Neural cell (in vitro differentiated cells): ENCODE data around the gene MEF2A. TPM values are rescaled to one million over a fixed set of nuclear protein-coding genes. Genes with fewer than 3 reads are reported as not detected.

Experiments used
- H2AFZ ChIP-seq: fragments of 200-600, 300-800 bp; sonication (generic), shearing (Covaris generic); 2 replicates; pipeline ENCODE4 v1.6.0; 2014; ENCODE audit warnings: low read depth, mild to moderate bottlenecking, antibody characterized with exemption, low read length, moderate library complexity
- H3F3A ChIP-seq: fragments of 200-600 bp; shearing (Covaris generic); 2 replicates; pipeline ENCODE4 v1.6.1; 2016; ENCODE audit warnings: mild to moderate bottlenecking, moderate library complexity, mixed read lengths, antibody characterized with exemption, low read length; ENCODE audit not compliant: insufficient read depth, poor library complexity, severe bottlenecking
- H3K27ac ChIP-seq: fragments of 200-600, 300-800 bp; sonication (generic), shearing (Covaris generic); 2 replicates; pipeline ENCODE4 v1.5.1; 2014; ENCODE audit warnings: mild to moderate bottlenecking, low read length, moderate library complexity
- H3K27me3 ChIP-seq: fragments of 300-800, 200-600 bp; sonication (generic), shearing (Covaris generic); 2 replicates; pipeline ENCODE4 v1.6.0; 2014; ENCODE audit warnings: mild to moderate bottlenecking, low read depth, low read length, moderate library complexity; ENCODE audit not compliant: insufficient read depth
- H3K36me3 ChIP-seq: fragments of 300-800, 200-600 bp; sonication (generic), shearing (Covaris generic); 2 replicates; pipeline ENCODE4 v1.5.1; 2014; ENCODE audit warnings: mild to moderate bottlenecking, antibody characterized with exemption, low read length, moderate library complexity; ENCODE audit not compliant: insufficient read depth
- H3K4me2 ChIP-seq: fragments of 300-800, 200-600 bp; sonication (generic), shearing (Covaris generic); 2 replicates; pipeline ENCODE4 v1.6.0; 2014; ENCODE audit warnings: mild to moderate bottlenecking, low read length
- H3K4me3 ChIP-seq: fragments of 300-800, 200-600 bp; sonication (generic), shearing (Covaris generic); 2 replicates; pipeline ENCODE4 v1.5.1; 2014; ENCODE audit warnings: mild to moderate bottlenecking, low read length, moderate library complexity
- H3K79me2 ChIP-seq: fragments of 200-600 bp; shearing (Covaris generic); replicated peaks from 2 replicates; pipeline ENCODE4 v1.6.0; 2014; ENCODE audit warnings: mild to moderate bottlenecking, low read length, moderate library complexity; ENCODE audit not compliant: insufficient read depth
- H3K9ac ChIP-seq: fragments of 300-800, 200-600 bp; sonication (generic), shearing (Covaris generic); 2 replicates; pipeline ENCODE4 v1.6.1; 2016; ENCODE audit warnings: mild to moderate bottlenecking, low read length, mixed read lengths
- H3K9me2 ChIP-seq: fragments of 200-600 bp; shearing (Covaris generic); 2 replicates; pipeline ENCODE4 v1.6.1; 2016; ENCODE audit warnings: mild to moderate bottlenecking, low read length, mixed read lengths; ENCODE audit not compliant: insufficient read depth
- H3K9me3 ChIP-seq: fragments of 200-600, 300-800 bp; sonication (generic), shearing (Covaris generic); 2 replicates; pipeline ENCODE4 v1.6.1; 2016; ENCODE audit warnings: mild to moderate bottlenecking, mixed run types, low read length, moderate library complexity, mixed read lengths
- H4K20me1 ChIP-seq: fragments of 200-600 bp; shearing (Covaris generic); 2 replicates; pipeline ENCODE4 v1.6.1; 2016; ENCODE audit warnings: mild to moderate bottlenecking, mixed run types; ENCODE audit not compliant: insufficient read depth
- EP300 ChIP-seq: fragments of 450-650 bp; conservative IDR thresholded peaks from 2 replicates; pipeline ENCODE4 v1.6.1; 2014; ENCODE audit warnings: antibody characterized with exemption, mild to moderate bottlenecking, moderate library complexity; ENCODE audit not compliant: poor library complexity, severe bottlenecking
- EZH2 ChIP-seq: fragments of 200-600, 300-800 bp; shearing (Covaris generic), sonication (generic); IDR thresholded peaks from 2 replicates; pipeline ENCODE4 v1.6.1; 2014; ENCODE audit warnings: antibody characterized with exemption, low read length, borderline replicate concordance, mild to moderate bottlenecking; ENCODE audit not compliant: insufficient read depth, poor library complexity, severe bottlenecking
- MXI1 ChIP-seq: fragments of 450-650 bp; conservative IDR thresholded peaks from 2 replicates; pipeline ENCODE4 v1.6.1; 2014; ENCODE audit warnings: antibody characterized with exemption, mild to moderate bottlenecking; ENCODE audit not compliant: poor library complexity, severe bottlenecking
- POLR2AphosphoS5 ChIP-seq: IDR thresholded peaks from 2 replicates; pipeline ENCODE4 v1.6.1; 2012
- RAD21 ChIP-seq: fragments of 450-650 bp; conservative IDR thresholded peaks from 2 replicates; pipeline ENCODE4 v1.6.1; 2014; ENCODE audit warnings: antibody characterized with exemption, mild to moderate bottlenecking, moderate library complexity
- SMC3 ChIP-seq: fragments of 450-650 bp; conservative IDR thresholded peaks from 2 replicates; pipeline ENCODE4 v1.6.1; 2014; ENCODE audit warnings: antibody characterized with exemption, mild to moderate bottlenecking, moderate library complexity; ENCODE audit not compliant: poor library complexity
- TAF1 ChIP-seq: IDR thresholded peaks from 2 replicates; pipeline ENCODE4 v1.6.1; 2012; ENCODE audit warnings: low read depth
- polyA plus RNA-seq: library from polyadenylated mRNA; depleted of rRNA; stranded (reverse); fragments of >200 nt; gene quantifications from 2 replicates; pipeline ENCODE4 v1.2.3, GENCODE V29; 2014
- TF ChIP-seq, protein P1 (sequence below): IDR thresholded peaks from 2 replicates; pipeline ENCODE4 v1.6.1; 2012; ENCODE audit warnings: borderline replicate concordance
- TF ChIP-seq, protein P2 (sequence below): fragments of 450-650 bp; IDR thresholded peaks from 2 replicates; pipeline ENCODE4 v1.5.1; 2014; ENCODE audit warnings: antibody characterized with exemption, mild to moderate bottlenecking, moderate library complexity; ENCODE audit not compliant: poor library complexity, severe bottlenecking

MEF2A gene
- polyA plus RNA-seq, 1 donor from 2014 or later, result 32.2 TPM

DNA sequence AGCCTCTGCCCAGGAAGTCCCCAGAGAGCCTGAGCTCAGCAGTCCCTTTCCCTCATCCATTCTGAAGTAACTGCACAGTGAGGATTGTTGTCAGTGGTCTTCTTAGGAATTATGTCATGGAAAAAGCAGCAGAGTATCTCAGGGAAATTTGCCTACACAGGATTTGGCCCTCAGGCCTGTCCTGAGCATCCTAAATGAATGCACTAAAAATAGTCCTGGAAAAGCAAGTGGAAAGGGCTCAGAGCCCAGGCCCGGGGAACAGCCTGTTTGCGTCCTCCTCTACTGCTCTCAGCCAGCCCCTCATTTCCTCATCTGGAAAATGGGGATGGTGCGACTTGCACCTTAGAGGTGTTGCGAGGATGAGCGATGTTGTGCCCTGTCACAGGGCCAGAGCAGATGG lies 145.8 kb downstream of the MEF2A start:
- no peak for TF ChIP-seq POLR2AphosphoS5
- TF ChIP-seq TAF1, result no peak
- TF ChIP-seq SMC3, result no peak
- no peak for TF ChIP-seq RAD21
- no peak for TF ChIP-seq EZH2
- TF ChIP-seq, protein P1, sequence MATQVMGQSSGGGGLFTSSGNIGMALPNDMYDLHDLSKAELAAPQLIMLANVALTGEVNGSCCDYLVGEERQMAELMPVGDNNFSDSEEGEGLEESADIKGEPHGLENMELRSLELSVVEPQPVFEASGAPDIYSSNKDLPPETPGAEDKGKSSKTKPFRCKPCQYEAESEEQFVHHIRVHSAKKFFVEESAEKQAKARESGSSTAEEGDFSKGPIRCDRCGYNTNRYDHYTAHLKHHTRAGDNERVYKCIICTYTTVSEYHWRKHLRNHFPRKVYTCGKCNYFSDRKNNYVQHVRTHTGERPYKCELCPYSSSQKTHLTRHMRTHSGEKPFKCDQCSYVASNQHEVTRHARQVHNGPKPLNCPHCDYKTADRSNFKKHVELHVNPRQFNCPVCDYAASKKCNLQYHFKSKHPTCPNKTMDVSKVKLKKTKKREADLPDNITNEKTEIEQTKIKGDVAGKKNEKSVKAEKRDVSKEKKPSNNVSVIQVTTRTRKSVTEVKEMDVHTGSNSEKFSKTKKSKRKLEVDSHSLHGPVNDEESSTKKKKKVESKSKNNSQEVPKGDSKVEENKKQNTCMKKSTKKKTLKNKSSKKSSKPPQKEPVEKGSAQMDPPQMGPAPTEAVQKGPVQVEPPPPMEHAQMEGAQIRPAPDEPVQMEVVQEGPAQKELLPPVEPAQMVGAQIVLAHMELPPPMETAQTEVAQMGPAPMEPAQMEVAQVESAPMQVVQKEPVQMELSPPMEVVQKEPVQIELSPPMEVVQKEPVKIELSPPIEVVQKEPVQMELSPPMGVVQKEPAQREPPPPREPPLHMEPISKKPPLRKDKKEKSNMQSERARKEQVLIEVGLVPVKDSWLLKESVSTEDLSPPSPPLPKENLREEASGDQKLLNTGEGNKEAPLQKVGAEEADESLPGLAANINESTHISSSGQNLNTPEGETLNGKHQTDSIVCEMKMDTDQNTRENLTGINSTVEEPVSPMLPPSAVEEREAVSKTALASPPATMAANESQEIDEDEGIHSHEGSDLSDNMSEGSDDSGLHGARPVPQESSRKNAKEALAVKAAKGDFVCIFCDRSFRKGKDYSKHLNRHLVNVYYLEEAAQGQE, result no peak
- TF ChIP-seq, protein P2, sequence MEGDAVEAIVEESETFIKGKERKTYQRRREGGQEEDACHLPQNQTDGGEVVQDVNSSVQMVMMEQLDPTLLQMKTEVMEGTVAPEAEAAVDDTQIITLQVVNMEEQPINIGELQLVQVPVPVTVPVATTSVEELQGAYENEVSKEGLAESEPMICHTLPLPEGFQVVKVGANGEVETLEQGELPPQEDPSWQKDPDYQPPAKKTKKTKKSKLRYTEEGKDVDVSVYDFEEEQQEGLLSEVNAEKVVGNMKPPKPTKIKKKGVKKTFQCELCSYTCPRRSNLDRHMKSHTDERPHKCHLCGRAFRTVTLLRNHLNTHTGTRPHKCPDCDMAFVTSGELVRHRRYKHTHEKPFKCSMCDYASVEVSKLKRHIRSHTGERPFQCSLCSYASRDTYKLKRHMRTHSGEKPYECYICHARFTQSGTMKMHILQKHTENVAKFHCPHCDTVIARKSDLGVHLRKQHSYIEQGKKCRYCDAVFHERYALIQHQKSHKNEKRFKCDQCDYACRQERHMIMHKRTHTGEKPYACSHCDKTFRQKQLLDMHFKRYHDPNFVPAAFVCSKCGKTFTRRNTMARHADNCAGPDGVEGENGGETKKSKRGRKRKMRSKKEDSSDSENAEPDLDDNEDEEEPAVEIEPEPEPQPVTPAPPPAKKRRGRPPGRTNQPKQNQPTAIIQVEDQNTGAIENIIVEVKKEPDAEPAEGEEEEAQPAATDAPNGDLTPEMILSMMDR, result no peak
- TF ChIP-seq MXI1, result no peak
- TF ChIP-seq EP300, result no peak

DNA sequence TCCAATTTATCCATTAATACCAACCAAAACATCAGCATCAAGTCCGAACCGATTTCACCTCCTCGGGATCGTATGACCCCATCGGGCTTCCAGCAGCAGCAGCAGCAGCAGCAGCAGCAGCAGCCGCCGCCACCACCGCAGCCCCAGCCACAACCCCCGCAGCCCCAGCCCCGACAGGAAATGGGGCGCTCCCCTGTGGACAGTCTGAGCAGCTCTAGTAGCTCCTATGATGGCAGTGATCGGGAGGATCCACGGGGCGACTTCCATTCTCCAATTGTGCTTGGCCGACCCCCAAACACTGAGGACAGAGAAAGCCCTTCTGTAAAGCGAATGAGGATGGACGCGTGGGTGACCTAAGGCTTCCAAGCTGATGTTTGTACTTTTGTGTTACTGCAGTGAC lies 146.6 kb downstream of the MEF2A start:
- Histone ChIP-seq H3K27me3 (no peaks in the 10 kb centered on the region), H3K36me3 (no peaks in the 10 kb centered on the region), H3K4me3 (no peak overlapping the region), H3K9ac (no peak overlapping the region), H3K4me2 (no peak overlapping the region), H3K9me3 (no peaks in the 10 kb centered on the region), H3K9me2 (no peaks in the 10 kb centered on the region), H2AFZ (no peak overlapping the region), H4K20me1 (no peaks in the 10 kb centered on the region), H3F3A (no peaks in the 10 kb centered on the region), H3K27ac (no peak overlapping the region), H3K79me2 (no peaks in the 10 kb centered on the region)
- no peak for TF ChIP-seq EZH2
- no peak for TF ChIP-seq MXI1
- no peak for TF ChIP-seq POLR2AphosphoS5
- TF ChIP-seq, protein P2, result no peak
- TF ChIP-seq, protein P1, result no peak
- TF ChIP-seq RAD21, result no peak
- no peak for TF ChIP-seq SMC3
- TF ChIP-seq EP300, result no peak
- no peak for TF ChIP-seq TAF1

More for the DNA sequence above, 145.8 kb downstream of the MEF2A start:
- no peaks in the 10 kb centered on the region for H3K9me3 ChIP-seq
- H3F3A ChIP-seq, result no peaks in the 10 kb centered on the region
- H3K4me2 ChIP-seq, result no peak overlapping the region
- H3K36me3 ChIP-seq, result no peaks in the 10 kb centered on the region
- no peaks in the 10 kb centered on the region for H4K20me1 ChIP-seq
- H3K4me3 ChIP-seq, result no peak overlapping the region
- no peak overlapping the region for H3K27ac ChIP-seq
- H2AFZ ChIP-seq, result no peak overlapping the region
- no peaks in the 10 kb centered on the region for H3K9me2 ChIP-seq
- no peaks in the 10 kb centered on the region for H3K79me2 ChIP-seq
- no peak overlapping the region for H3K9ac ChIP-seq
- H3K27me3 ChIP-seq, result no peaks in the 10 kb centered on the region
